ENCODE results near the gene PEA15. TPM values are rescaled to one million over a fixed set of nuclear protein-coding genes. Genes with fewer than 3 reads are reported as not detected.

The PEA15 gene
- total RNA-seq, 4 donors from 2014 or later: 25.8 to 92.5 (median 27.3) TPM

DNA sequence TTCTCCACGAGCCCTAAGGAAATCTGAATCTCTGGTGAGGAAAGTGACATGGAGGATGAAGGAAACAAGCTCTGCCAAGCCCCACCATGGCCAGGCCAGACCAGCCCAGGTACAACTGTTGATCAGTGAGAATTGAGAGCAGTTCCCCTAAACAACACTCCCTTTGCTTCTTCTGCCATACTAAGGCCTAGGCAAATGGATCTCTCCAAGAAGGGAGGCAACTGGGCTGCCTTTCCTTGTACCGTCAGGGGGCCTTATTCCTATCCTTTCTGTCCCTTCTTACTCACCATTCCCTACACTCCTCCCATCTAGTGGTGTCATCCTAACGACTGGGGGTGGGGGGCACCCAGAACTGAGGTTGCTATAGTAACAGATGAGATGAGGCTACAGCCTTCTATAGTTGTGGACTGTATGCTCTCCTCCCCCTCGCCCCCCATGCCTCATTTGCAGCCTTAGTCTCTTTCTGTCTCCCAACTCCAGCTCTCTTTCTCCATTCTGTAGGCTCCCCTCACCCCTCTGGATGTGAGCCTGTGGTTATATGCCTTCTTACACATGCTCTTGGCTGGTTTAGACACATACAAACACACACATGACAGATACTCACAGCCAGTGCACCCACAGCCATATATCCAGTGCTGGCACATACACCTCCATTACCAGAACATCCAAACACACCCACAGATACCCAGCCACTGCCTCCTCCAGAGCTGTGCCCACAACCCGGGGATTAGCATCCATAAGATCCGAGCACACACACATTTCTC, 3.6 kb downstream of the PEA15 start:
- no peaks in the 10 kb centered on the region for H3K27me3 ChIP-seq
- TF ChIP-seq POLR2A (IDR thresholded peaks at IDR 0.05) (no peak), EP300 (IDR thresholded peaks at IDR 0.05; ENCODE audit: low read depth) (no peak), POLR2AphosphoS5 (IDR thresholded peaks at IDR 0.05) (no peak)
- TF ChIP-seq, protein P1, sequence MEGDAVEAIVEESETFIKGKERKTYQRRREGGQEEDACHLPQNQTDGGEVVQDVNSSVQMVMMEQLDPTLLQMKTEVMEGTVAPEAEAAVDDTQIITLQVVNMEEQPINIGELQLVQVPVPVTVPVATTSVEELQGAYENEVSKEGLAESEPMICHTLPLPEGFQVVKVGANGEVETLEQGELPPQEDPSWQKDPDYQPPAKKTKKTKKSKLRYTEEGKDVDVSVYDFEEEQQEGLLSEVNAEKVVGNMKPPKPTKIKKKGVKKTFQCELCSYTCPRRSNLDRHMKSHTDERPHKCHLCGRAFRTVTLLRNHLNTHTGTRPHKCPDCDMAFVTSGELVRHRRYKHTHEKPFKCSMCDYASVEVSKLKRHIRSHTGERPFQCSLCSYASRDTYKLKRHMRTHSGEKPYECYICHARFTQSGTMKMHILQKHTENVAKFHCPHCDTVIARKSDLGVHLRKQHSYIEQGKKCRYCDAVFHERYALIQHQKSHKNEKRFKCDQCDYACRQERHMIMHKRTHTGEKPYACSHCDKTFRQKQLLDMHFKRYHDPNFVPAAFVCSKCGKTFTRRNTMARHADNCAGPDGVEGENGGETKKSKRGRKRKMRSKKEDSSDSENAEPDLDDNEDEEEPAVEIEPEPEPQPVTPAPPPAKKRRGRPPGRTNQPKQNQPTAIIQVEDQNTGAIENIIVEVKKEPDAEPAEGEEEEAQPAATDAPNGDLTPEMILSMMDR (IDR thresholded peaks at IDR 0.05): no peak
- intact Hi-C loops (cut with DNase I; ENCODE audit: low total_unique reads): no loop called here
- 47 to 65% methylated on average over 3 to 6 of the region's 6 CpGs for WGBS, 2 donors (ENCODE audit: low coverage in 1 of 2)
- peak overlapping the region in 3 of 4 donors; percentile 18 to 33 (median 28) for H3K27ac ChIP-seq
- peaks cover 0 to 9% (median 0%) of the 10 kb centered on the region in 4 donors for H3K36me3 ChIP-seq
- in situ Hi-C loops (cut with MboI; ENCODE audit: low pct_ligation_motif_present in 1 of 4, low pct_unique_long_range_greater_than_20kb in 1 of 4, low sequenced_read_pairs in 3 of 4): no loop called here
- H3K4me1 ChIP-seq: peaks cover 17 to 57% (median 40%) of the 10 kb centered on the region in 4 donors
- no peak overlapping the region for H3K4me3 ChIP-seq
- DNase-seq: no peak
- H3K9me3 ChIP-seq: no peaks in the 10 kb centered on the region

DNA sequence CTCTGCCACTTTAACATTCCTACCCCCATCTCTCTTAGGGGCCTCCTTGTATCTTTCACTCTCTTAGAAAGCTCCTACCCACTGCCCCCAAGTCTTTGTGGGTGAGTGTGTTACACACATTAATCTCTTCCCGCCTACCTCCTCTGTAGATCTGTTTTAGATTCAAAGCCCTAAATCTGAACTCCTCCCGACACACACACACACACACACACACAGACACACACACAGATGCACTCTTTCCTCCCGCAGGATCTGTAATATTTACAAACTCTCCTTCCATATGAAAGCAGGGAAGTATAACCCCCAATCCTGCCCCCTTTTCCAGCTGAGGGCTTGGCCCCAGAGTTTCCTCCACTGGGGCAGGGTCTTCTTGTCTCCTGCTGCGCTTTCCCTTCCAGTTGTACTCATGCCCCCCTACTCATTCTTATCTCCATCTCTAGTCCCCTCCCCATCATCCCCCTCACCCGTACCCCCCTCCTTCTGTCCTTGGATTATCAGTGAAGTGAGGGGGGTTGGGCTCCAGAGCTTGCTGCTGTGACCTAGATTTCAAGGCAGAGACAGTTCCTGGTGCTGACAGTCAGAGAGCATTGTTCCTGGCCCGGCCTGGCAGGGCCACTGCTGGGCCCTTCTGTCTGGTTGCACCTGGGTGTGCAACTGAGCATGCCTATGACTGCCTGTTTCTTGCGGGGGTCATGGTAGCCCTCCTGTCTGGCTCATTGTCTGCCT, 4.3 kb downstream of the PEA15 start:
- Histone ChIP-seq H3K27me3 (no peaks in the 10 kb centered on the region), H3K4me3 (no peak overlapping the region), H3K4me1 (peaks cover 17 to 54% (median 43%) of the 10 kb centered on the region in 4 donors), H3K27ac (peak overlapping the region in 3 of 4 donors; percentile 16 to 49 (median 33)), H3K36me3 (peaks cover 0 to 17% (median 0%) of the 10 kb centered on the region in 4 donors), H3K9me3 (no peaks in the 10 kb centered on the region)
- intact Hi-C loops (cut with DNase I; ENCODE audit: low total_unique reads): no loop called here
- in situ Hi-C loops (cut with MboI; ENCODE audit: low pct_ligation_motif_present in 1 of 4, low pct_unique_long_range_greater_than_20kb in 1 of 4, low sequenced_read_pairs in 3 of 4): no loop called here
- DNase-seq: no peak
- no peak for TF ChIP-seq POLR2A (IDR thresholded peaks at IDR 0.05)
- no peak for TF ChIP-seq POLR2AphosphoS5 (IDR thresholded peaks at IDR 0.05)
- TF ChIP-seq, protein P1 (IDR thresholded peaks at IDR 0.05): no peak
- no peak for TF ChIP-seq EP300 (IDR thresholded peaks at IDR 0.05; ENCODE audit: low read depth)
- WGBS, 2 donors (ENCODE audit: low coverage in 1 of 2): 50 to 61% methylated on average over 3 to 7 of the region's 7 CpGs

DNA sequence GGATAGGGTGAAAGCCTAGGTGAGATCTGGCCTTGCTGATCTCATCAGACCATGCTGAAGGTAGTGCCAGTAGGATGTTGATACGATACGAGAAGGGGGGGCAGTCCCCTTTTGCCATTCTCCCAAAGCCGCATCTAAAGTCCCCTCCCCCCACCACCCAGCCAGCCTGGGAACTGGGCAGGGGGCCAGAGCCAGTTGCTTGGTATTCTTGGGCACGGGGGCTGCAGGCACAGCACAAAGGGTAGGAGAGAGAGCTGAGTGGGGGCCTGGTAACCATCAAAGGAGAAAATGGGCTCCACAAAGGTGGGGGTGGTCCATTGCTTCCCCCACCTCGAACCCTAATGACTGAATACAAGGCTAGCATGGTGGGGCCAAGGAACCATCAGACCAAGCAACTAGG, 5.4 kb downstream of the PEA15 start:
- H3K27ac ChIP-seq: peak overlapping the region in 3 of 4 donors; percentile 20 to 50 (median 33)

More for the DNA sequence above, 5.4 kb downstream of the PEA15 start:
- Histone ChIP-seq H3K27me3 (no peaks in the 10 kb centered on the region), H3K4me1 (peaks cover 17 to 50% (median 39%) of the 10 kb centered on the region in 4 donors), H3K4me3 (no peak overlapping the region), H3K9me3 (no peaks in the 10 kb centered on the region), H3K36me3 (peaks cover 0 to 17% (median 0%) of the 10 kb centered on the region in 4 donors)
- intact Hi-C loops (cut with DNase I; ENCODE audit: low total_unique reads): no loop called here
- 67 to 75% methylated on average over 1 to 5 of the region's 5 CpGs for WGBS, 2 donors (ENCODE audit: low coverage in 1 of 2)
- in situ Hi-C loops (cut with MboI; ENCODE audit: low pct_ligation_motif_present in 1 of 4, low pct_unique_long_range_greater_than_20kb in 1 of 4, low sequenced_read_pairs in 3 of 4): no loop called here
- no peak for DNase-seq
- TF ChIP-seq, protein P1 (IDR thresholded peaks at IDR 0.05): no peak
- no peak for TF ChIP-seq EP300 (IDR thresholded peaks at IDR 0.05; ENCODE audit: low read depth)
- no peak for TF ChIP-seq POLR2A (IDR thresholded peaks at IDR 0.05)
- TF ChIP-seq POLR2AphosphoS5 (IDR thresholded peaks at IDR 0.05): no peak
